ENCODE results near the gene MED27. TPM values are rescaled to one million over a fixed set of nuclear protein-coding genes. Genes with fewer than 3 reads are reported as not detected.

MED27 gene
- total and polyA plus RNA-seq, 2 of the 8 experiments (the other 6 are each of a cell fraction or from before 2014, with no cell fraction given), result 29.9 to 56.5 TPM

DNA sequence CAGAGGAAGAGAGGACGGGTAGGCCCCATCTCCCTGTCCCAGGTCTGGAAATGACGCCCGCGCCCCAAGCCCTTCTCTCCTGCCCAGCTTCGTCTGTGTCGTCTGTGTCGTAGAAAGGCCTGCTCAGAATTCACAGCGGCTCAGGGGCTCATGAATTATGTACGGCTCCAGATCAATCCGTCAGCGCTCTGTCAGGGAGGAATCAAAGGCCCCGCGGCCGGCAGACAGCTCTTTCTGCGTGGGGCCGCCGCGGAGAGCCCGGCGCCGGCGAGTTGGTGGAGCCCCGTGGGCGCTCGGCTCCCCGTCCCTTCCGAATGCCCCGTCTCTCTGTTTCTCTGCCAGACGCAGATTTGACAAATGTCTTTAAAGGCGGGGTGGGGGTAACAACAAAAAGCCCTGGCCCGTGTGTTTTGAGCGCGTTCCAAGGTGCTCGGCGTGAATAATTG is 255.9 kb downstream of the MED27 start:
- Histone ChIP-seq H3K23me2 (ENCODE audit: low read depth, low read length) (no peaks in the 10 kb centered on the region), H3K4me2 (ENCODE audit: insufficient read depth in 1 of 2, low read depth in 2 of 2, low read length in 2 of 2) (no peak overlapping the region), H3K79me1 (ENCODE audit: low read depth, low read length) (no peaks in the 10 kb centered on the region), H3K56ac (replicated peaks; ENCODE audit: insufficient read length, low read depth, low read length) (no peak overlapping the region), H2BK120ac (replicated peaks; ENCODE audit: low read depth, low read length) (no peak overlapping the region), H3K9me3 (ENCODE audit: insufficient read depth in 2 of 2, low read depth in 1 of 2, low read length in 1 of 2) (no peaks in the 10 kb centered on the region), H4K5ac (ENCODE audit: insufficient read length, low read depth, low read length) (no peak overlapping the region), H2BK12ac (ENCODE audit: low read depth, low read length) (no peak overlapping the region), H3K4ac (replicated peaks; ENCODE audit: insufficient read length, low read depth, low read length) (no peak overlapping the region), H3K18ac (ENCODE audit: extremely low read depth, low read length) (no peak overlapping the region), H2BK20ac (ENCODE audit: low read length) (0 out of 2 replicates have a peak overlapping the region, but pooled peaks have one; percentile 13), H4K8ac (ENCODE audit: extremely low read depth, insufficient read depth, low read length) (peak overlapping the region; percentile 53; the same call in 1 of the 2 replicates), H3K27me3 (replicated peaks in 1 of 4; ENCODE audit: control insufficient read depth in 3 of 4, extremely low read depth in 1 of 4, insufficient read depth in 3 of 4, low read length in 3 of 4) (no peaks in the 10 kb centered on the region), H3K9ac (replicated peaks in 1 of 4; ENCODE audit: extremely low read depth in 1 of 4, low read depth in 3 of 4, low read length in 3 of 4) (no peak overlapping the region), H2AK5ac (ENCODE audit: low read depth, low read length) (no peak overlapping the region), H4K91ac (replicated peaks; ENCODE audit: insufficient read length, low read length) (no peak overlapping the region), H3K14ac (ENCODE audit: insufficient read length) (no peak overlapping the region), H3K23ac (ENCODE audit: insufficient read length) (no peak overlapping the region), H2AFZ (ENCODE audit: low read length) (no peak overlapping the region), H3K4me1 (replicated peaks in 1 of 4; ENCODE audit: control insufficient read depth in 3 of 4, insufficient read depth in 4 of 4, low read length in 3 of 4) (no peaks in the 10 kb centered on the region), H2BK15ac (ENCODE audit: low read length) (no peak overlapping the region), H3K27ac (ENCODE audit: low read depth, low read length) (no peak overlapping the region), H3K4me3 (ENCODE audit: extremely low read depth in 1 of 4, insufficient read depth in 2 of 4, low read depth in 3 of 4, low read length in 4 of 4) (no peak overlapping the region), H2BK5ac (ENCODE audit: low read depth, low read length) (no peak overlapping the region), H3K36me3 (ENCODE audit: control insufficient read depth in 2 of 4, insufficient read depth in 4 of 4, low read length in 3 of 4) (no peaks in the 10 kb centered on the region), H4K20me1 (replicated peaks in 1 of 2; ENCODE audit: control insufficient read depth in 1 of 2, insufficient read depth in 2 of 2, low read length in 2 of 2) (no peaks in the 10 kb centered on the region), H3K79me2 (ENCODE audit: control insufficient read depth in 1 of 2, insufficient read depth in 2 of 2, low read length in 2 of 2) (no peaks in the 10 kb centered on the region)
- ChIA-PET CTCF (ENCODE audit: partially characterized antibody) (interaction anchor here (0.9 to 4.9 kb wide), 6 partner anchors 10 to 42 kb away, joined by 3 to 17 read pairs (median 4); no protein-coding TSS in a partner anchor), POLR2A (ENCODE audit: partially characterized antibody) (no interaction called here)
- FAIRE-seq (no peak), DNase-seq (ENCODE audit: low read depth in 1 of 2, low spot score in 2 of 2) (no peak)
- WGBS, 2 experiments (ENCODE audit: extremely low coverage in 1 of 2, insufficient coverage in 1 of 2, insufficient read length in 1 of 2, insufficient replicate concordance in 2 of 2, low coverage in 1 of 2, low lambda C conversion rate in 2 of 2, missing lambda C conversion rate in 1 of 2), result 90% methylated on average over 32 of the region's 35 CpGs; no CpG with 5 or more reads in 1 of the 2 experiments
- no peak for TF ChIP-seq SUZ12 (IDR thresholded peaks at IDR 0.05; ENCODE audit: low read length)
- TF ChIP-seq KDM4A (IDR thresholded peaks at IDR 0.05; ENCODE audit: low read depth, low read length, severe bottlenecking), result no peak
- TF ChIP-seq BACH1 (IDR thresholded peaks at IDR 0.05; ENCODE audit: low read length), result no peak
- no peak for TF ChIP-seq CEBPB (IDR thresholded peaks at IDR 0.05; ENCODE audit: low read depth, low read length)
- TF ChIP-seq CHD1 (IDR thresholded peaks at IDR 0.05; ENCODE audit: low read depth, low read length), result no peak
- no peak for TF ChIP-seq BRCA1 (IDR thresholded peaks at IDR 0.05; ENCODE audit: low read depth, low read length)
- TF ChIP-seq, protein P1, sequence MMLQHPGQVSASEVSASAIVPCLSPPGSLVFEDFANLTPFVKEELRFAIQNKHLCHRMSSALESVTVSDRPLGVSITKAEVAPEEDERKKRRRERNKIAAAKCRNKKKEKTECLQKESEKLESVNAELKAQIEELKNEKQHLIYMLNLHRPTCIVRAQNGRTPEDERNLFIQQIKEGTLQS (IDR thresholded peaks at IDR 0.05; ENCODE audit: insufficient read depth, low read depth, low read length), result no peak
- no peak for TF ChIP-seq SP4 (IDR thresholded peaks at IDR 0.05; ENCODE audit: low read length)
- no peak for TF ChIP-seq MAFK (IDR thresholded peaks at IDR 0.05; ENCODE audit: low read depth, low read length)
- TF ChIP-seq, protein P2, sequence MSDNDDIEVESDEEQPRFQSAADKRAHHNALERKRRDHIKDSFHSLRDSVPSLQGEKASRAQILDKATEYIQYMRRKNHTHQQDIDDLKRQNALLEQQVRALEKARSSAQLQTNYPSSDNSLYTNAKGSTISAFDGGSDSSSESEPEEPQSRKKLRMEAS (IDR thresholded peaks at IDR 0.05), result no peak
- no peak for TF ChIP-seq BCL11A (IDR thresholded peaks at IDR 0.05; ENCODE audit: low read depth in 2 of 2, low read length in 2 of 2)
- TF ChIP-seq, protein P3, sequence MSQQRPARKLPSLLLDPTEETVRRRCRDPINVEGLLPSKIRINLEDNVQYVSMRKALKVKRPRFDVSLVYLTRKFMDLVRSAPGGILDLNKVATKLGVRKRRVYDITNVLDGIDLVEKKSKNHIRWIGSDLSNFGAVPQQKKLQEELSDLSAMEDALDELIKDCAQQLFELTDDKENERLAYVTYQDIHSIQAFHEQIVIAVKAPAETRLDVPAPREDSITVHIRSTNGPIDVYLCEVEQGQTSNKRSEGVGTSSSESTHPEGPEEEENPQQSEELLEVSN (IDR thresholded peaks at IDR 0.05), result no peak
- TF ChIP-seq HDAC2 (IDR thresholded peaks at IDR 0.05; ENCODE audit: borderline replicate concordance in 1 of 2, low read depth in 2 of 2, low read length in 2 of 2), result no peak
